ENCODE results near the gene CCDC40. TPM values are rescaled to one million over a fixed set of nuclear protein-coding genes. Genes with fewer than 3 reads are reported as not detected.

CCDC40 gene
- total RNA-seq, 2 experiments from 2014 or later, result 2.6 to 2.7 TPM

DNA sequence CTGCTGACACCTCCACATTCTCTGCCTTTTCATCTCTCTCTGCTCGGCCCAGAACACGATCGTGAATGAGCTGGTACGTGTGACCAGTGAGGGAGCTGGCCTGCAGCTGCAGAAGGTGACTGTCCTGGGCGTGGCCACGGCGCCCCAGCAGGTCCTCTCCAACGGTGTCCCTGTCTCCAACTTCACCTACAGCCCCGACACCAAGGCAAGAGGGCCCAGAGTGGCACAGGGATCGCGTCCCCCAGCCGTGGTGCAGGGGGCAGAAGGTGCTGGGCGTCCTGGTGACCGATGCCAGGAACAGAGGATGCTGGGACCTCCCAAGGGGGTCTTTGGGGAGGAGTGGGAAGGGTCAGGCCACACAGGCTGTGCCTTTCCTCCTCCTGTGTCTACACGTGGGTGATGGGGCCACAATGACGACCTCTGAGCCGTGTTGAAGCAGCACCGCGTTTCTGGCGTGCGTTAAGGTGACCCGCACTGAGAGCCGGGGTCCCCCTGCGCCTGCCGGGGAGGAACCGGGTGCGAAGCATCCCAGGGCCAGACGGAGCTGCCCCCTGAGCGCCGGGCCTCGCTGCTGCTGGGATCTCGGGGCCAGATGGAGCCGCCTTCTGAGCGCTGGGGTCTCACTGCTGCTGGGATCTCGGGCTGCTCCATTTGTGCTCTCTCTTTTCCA lies 82.3 kb downstream of the CCDC40 start:
- ChIA-PET CTCF (interaction anchor here (1.3 kb wide), 1 partner anchor 11 kb away, joined by 4 read pairs; no protein-coding TSS in a partner anchor), POLR2A (interaction anchor here (0.5 kb wide), 1 partner anchor 27 kb away, joined by 5 read pairs; no protein-coding TSS in a partner anchor)

DNA sequence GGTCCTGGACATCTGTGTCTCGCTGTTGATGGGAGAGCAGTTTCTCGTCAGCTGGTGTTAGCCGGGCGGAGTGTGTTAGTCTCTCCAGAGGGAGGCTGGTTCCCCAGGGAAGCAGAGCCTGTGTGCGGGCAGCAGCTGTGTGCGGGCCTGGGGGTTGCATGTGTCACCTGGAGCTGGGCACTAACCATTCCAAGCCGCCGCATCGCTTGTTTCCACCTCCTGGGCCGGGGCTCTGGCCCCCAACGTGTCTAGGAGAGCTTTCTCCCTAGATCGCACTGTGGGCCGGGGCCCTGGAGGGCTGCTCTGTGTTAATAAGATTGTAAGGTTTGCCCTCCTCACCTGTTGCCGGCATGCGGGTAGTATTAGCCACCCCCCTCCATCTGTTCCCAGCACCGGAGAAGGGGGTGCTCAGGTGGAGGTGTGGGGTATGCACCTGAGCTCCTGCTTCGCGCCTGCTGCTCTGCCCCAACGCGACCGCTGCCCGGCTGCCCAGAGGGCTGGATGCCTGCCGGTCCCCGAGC lies 82.9 kb downstream of the CCDC40 start:
- CTCF ChIA-PET, result no interaction called here
- POLR2A ChIA-PET, result interaction anchor here (0.5 to 0.6 kb wide), 2 partner anchors 27 to 106 kb away, joined by 5 to 10 read pairs; no protein-coding TSS in a partner anchor

DNA sequence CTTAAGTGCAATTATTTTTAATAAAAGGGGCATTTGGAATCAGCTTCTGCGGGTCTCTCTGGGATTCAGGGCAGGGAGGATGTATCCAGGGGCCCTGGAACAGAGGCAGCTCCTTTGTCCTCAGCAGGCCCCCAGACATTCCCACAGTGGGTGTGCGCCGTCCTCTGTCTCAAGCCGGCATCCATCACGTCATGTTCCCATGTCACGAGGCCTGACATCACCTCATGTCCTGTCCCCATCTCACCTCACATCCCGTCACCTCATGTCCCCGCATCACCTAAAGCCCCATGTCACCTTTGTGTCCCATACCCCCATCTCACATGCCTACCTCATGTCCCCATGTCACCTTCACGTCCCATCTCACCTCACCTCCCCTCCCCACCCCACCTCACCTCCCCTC lies 83.4 kb downstream of the CCDC40 start:
- POLR2A ChIA-PET, result interaction anchor here (0.6 kb wide), 1 partner anchor 105 kb away, joined by 10 read pairs; no protein-coding TSS in a partner anchor
- CTCF ChIA-PET, result no interaction called here

DNA sequence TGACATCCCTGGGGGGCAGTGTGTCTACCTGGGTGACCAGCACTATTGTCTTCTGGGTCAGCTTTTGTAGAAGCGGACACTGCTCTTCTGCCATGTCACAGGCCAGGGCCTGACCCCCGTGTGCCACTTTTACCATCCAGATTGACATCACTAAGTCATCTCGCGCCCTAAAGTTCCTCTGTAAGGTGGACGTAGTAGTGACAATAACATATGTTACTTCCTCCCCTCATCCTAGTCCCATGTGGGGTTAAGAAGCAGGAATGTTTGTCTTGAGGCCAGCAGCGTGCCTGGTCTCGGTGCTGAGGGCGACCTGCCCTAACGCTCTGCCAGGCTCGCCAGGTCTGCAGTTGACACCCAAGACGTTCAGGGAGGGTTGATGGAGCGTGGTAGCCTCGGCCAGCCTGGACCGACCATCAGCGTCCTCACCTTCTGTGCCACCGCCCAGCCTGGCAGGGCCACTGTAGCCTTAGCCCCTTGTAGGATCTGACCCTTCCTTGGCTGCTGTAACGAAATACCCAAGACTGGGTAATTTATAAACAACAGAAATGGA lies 85.7 kb downstream of the CCDC40 start:
- ChIA-PET CTCF (interaction anchor here (0.7 to 1.0 kb wide), 3 partner anchors 21 to 53 kb away, joined by 3 to 4 read pairs (median 3); partner anchors contain the start of gene GAA), POLR2A (no interaction called here)

DNA sequence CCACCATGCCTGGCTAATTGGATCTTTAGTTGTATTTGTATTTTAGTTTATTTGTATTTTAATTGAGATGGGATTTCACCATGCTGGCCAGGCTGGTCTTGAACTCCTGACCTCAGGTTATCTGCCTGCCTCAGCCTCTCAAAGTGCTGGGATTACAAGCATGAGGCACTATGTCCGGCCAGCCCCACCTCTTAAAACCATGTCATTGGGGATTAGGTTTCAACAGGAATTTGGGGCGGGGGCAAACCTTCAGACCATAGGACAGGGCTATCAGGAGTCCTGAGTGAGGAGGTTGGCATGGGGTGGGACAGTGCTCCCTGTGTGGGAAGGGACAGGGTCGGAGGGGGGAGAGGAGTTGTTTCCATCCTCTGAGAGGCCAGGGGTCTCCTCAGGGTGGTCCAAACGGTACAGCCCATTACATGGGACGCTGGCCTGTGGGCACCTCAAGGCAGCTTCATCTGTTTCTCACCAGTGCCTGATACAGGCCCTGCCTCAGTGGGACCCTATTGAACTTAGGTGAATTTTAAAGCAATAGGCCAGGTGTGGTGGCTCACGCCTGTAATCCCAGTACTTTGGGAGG lies 86.6 kb downstream of the CCDC40 start:
- CTCF ChIA-PET, result interaction anchor here (0.7 to 1.0 kb wide), 2 partner anchors 14 to 22 kb away, joined by 3 read pairs; partner anchors contain the start of gene GAA
- POLR2A ChIA-PET, result no interaction called here

DNA sequence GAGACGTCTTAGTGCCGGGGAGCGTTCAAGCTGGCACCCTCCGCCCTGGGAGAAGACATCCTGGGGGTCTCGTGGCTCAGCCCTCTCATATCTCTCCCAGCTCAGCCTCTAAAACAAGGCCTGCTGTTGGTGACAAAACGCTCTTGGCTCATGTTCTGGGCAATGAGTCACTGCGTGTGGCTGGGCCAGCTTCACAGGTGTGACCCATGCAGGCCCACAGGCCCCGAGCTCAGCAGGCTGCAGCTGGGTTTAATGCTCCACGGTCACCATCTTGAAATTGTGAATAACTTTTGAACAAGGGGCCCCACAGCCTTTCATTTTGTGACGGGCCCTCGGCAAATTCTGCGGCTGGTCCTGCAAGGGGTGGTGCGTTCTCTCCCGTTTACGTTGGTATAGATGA lies 87.3 kb downstream of the CCDC40 start:
- ChIA-PET CTCF (interaction anchor here (0.6 to 1.0 kb wide), 3 partner anchors 20 to 862 kb away, joined by 3 read pairs; no protein-coding TSS in a partner anchor), POLR2A (no interaction called here)

DNA sequence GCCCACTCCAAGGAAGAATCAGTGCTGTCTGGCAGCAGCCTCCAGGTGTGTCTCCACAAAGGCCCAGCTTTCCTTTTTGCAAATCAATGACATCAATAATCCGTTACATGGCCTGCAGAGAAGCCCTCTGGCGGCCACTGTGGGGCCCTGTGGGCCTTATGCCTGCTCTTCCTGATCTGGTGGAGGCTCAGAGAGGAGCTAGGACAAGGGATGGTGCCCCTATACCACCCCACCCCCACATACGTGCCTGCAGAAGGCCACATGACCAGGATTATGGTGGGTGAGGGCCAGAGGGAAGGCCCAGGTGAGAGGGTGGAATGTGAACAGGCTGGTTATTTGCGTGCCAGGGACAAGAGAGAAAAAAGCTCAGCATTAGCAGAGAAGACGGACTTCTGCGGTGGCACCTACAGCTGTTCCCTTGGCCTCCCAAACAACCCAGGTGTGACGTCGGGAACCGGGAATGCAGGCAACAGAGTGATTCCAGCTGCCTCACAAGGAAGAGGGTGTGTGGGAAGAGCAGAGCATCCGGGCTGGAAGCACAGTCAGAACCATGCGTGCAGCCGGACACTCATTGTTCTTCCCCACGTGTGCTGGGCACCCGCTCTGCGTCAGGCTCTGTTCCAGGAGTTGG lies 88.0 kb downstream of the CCDC40 start:
- ChIA-PET CTCF (interaction anchor here (0.6 to 1.0 kb wide), 2 partner anchors 19 to 862 kb away, joined by 3 read pairs; no protein-coding TSS in a partner anchor), POLR2A (no interaction called here)

DNA sequence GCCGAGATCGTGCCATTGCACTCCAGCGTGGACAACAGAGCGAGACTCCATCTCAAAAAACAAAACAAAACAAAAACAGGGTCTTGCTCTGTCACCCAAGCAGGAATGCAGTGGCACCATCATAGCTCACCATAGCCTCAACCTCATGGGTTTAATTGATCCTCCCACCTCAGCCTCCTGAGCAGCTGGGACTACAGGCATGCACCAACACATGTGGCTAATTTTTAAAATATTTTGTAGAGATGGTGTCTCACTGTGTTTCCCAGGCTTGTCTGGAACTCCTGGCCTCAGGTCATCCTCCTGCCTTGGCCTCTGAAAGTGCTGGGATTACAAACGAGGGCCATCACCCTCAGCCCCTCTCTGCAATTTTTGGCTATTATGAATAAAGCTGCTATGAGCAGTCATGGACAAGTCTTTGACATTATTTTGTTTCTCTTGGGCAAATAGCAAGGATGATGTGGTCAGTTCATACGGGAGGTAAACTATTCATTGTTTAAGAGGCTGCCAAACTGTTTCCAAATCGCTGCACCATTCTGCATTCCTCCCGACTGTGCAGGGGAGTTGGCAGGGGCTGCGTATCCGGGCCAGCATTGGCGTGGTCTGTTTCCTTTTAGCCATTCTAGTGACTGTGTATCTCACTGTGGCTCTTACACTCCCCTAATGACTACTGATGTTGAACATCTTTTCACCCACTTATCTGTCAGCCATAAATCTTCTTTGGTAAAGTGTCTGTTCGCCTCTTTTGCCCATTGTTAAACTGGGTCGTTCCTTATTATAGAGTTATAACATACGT lies 89.4 kb downstream of the CCDC40 start:
- ChIA-PET CTCF (no interaction called here), POLR2A (no interaction called here)

DNA sequence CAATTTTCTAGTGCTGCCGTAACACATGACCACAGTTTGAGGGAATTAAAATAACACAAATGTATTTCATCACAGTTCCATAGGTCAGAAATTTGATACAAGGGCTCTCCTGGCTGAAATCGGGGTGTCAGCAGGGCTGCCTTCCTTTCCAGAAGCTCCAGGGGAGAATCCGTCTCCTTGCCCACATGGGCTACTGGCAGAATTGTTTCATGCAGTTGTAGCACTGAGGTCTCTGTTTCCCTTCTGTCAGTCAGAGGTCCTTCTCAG lies 89.9 kb downstream of the CCDC40 start:
- CTCF ChIA-PET, result no interaction called here
- POLR2A ChIA-PET, result no interaction called here

DNA sequence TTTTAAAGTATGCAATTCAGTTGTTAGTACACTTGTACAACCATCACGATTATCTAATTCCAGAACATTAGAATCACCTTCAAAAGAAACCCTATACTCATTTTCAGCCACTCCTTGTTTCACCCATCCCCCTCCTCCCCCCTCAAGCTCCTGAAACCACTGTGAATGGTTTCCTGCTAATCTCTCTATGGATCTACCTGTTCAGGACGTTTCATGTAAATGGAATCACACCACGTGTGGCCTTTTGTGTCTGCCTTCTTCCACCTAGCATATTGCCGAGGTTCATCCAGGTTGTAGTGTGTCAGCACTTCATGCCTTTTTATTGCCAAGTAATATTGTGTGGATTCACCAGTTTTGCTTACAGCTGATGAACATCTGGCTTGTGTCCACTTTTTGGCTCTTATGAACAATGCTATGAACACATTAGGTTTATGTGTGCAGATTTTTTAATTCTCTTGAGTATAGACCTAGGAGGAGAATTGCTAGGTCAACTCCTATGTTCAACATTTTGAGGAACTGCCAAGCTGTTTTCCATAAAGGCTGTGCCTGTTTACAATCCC lies 92.6 kb downstream of the CCDC40 start:
- POLR2A ChIA-PET, result interaction anchor here (0.6 kb wide), 1 partner anchor 47 kb away, joined by 3 read pairs; no protein-coding TSS in a partner anchor
- CTCF ChIA-PET, result interaction anchor here (1.2 kb wide), 1 partner anchor 11 kb away, joined by 3 read pairs; no protein-coding TSS in a partner anchor

DNA sequence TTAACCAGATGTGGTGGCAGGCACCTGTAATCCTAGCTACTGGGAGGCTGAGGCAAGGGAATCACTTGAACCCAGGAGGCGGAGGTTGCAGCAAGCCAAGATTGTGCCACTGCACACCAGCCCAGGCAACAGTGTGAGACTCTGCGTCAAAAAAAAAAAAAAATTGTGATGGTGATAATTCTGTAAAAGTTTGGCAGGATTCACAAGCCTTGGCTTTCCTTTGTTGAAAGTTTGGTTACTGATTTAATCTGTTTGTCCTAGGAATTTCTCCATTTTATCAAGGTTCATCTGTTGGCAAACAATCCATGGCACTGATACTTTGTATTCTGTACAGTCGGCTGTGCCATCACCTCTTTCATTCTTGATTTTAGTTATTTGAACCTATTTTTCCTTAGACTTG lies 94.5 kb downstream of the CCDC40 start:
- ChIA-PET CTCF (no interaction called here), POLR2A (no interaction called here)

DNA sequence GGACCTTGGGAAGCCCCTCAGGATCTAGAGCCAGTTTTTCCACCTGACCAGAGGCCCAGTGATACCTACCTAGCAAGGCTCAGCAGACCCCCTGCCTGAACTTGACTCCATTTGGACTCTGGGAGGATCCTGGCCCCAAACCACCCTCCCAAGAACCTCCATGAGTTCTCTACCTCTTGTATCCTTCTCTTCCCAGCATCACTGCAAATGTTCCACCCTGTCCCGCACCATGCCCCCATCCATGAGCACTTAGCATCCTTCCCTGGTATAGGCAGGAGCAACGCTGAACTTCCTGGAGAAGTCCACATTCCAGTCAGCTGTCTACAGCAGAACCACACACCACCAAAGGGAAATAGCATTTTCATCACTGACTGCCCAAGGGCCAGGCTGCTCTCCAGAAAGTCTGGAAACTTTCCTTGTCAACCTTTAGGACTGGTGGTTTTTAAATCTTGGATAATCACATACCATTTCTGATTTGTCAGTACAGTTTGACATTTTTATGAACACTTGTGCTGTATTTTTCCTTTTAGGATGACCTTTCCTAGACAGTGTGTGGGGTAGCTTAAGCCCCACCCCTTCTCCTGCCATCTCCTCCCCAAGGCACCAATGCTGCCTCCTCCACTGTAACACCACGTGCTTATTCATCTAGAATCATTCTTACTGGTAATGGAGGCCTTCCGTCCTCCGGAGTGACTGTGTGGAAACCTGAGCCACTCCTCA lies 96.6 kb downstream of the CCDC40 start:
- POLR2A ChIA-PET, result no interaction called here
- CTCF ChIA-PET, result interaction anchor here (0.8 kb wide), 1 partner anchor 169 kb away, joined by 3 read pairs; no protein-coding TSS in a partner anchor

DNA sequence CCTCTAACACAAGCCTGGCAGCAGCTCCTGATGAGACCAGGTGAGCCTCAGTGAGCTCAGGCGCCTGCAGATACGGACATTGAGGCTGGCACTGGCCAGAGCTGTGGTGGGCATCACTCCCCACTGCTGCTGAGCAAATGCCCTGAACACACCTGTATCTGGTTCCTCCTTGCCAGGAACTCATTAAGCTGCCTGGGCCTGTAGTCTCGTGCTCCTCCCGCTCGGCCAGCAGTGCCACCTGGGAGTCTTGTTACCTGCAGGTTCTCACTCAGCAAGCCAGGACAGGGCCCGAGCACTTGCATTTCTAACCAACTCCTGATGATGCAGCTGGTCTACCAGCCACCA lies 97.2 kb downstream of the CCDC40 start:
- CTCF ChIA-PET, result interaction anchor here (0.8 kb wide), 1 partner anchor 169 kb away, joined by 3 read pairs; no protein-coding TSS in a partner anchor
- POLR2A ChIA-PET, result no interaction called here

DNA sequence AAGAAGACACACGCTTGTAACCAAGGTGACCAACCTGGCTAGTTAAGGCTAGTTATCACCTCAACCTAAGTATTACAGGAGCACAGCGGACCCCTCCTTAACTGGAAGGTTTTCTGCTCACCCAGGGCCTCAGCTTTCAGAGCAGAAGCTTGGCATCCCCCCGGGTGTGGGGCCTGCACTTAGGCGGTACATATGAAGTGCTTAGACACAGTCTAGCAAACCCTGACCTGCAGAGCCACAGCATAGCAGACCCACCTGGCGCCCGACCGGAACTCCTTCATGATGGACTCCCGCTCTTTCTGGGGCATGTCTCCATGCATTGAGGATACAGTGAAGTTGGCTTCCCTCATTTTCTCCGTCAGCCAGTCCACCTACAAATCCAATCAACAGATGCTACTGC lies 100.7 kb downstream of the CCDC40 start:
- POLR2A ChIA-PET, result no interaction called here

DNA sequence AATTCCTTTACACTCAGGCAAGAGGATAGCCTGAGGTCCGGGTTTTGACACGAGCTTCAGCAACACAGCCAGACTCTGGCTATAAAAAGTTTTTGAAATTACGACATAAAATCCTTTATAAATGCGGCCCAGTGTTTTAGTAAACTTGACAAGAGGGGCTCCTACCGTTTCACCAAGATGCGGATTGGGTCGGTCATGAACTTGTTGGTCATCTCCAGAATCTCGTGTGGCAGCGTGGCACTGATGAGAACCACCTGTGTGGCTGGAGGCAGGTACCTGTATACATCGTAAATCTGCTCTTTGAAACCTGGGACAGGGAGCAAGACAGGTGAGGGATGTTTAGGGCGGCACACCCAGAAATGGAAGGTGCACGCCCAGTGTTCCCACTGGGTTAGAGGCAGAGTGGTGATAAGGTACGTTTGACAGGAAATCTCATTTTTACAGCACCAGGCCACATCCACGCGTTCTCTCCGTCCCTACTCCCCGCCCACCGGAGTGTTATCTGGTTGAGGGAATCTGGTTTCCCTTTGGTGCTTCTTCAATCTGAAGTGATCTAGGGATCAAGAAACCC lies 102.5 kb downstream of the CCDC40 start:
- ChIA-PET POLR2A (no interaction called here), CTCF (no interaction called here)

More for the DNA sequence above, 100.7 kb downstream of the CCDC40 start:
- CTCF ChIA-PET, result no interaction called here

DNA sequence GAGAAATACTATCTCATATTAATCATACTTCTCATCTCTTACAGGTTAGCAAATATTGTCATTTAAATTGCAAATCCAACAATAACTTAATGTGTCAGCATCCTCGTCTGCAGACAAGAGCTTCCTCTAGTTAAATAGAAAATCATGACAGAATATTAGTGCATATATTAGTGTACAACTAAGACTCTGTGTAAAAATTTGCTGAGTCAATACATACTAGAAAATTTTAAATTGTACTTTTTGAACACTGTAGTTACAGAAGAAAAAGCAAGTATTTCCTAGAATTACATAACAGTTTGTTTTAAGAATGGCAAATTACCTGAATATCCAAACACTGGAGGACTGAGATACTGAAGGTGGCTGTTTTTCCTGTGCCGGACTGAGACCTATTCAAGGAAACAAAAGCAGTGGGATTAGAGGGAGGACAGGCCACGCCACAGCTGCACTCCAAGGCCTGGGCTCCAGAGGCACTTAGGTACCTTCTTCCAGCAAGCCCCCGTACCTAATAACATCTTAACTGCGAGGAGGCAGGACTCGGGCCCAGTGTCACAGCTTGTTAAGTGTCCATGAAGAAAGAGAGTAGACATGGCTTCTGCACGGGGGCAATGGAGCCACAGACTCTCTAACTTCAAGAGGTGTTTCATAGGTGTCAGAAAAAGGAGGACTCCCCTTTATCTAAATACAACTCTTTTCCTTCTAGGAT lies 105.2 kb downstream of the CCDC40 start:
- POLR2A ChIA-PET, result no interaction called here

DNA sequence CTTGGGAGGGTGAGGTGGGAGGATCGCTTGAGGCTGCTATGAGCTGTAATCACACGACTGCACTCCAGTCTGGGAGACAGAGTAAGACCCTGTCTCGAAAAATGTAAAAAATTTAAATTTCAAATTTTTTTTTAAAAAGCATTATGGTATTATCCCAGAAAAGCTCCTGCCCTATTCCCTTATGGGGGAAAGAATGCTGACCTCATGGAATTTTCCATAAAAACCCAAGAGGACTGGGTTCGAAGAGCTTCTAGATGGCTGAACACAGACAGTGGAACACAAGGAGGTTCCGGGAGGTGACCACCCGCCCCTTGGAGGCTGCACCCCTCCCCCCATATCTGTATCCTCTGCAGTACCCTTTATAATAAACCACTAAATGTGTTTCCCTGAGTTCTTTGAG lies 106.5 kb downstream of the CCDC40 start:
- ChIA-PET CTCF (interaction anchor here (0.5 to 2.0 kb wide), 4 partner anchors 19 to 65 kb away, joined by 3 to 7 read pairs (median 4); partner anchors contain the start of gene GAA), POLR2A (interaction anchor here (0.6 kb wide), 3 partner anchors 31 to 122 kb away, joined by 3 to 10 read pairs (median 7); no protein-coding TSS in a partner anchor)

More for the DNA sequence above, 105.2 kb downstream of the CCDC40 start:
- CTCF ChIA-PET, result interaction anchor here (0.6 kb wide), 1 partner anchor 97 kb away, joined by 3 read pairs; no protein-coding TSS in a partner anchor
